ENCODE data around the gene UBFD1. TPM values are rescaled to one million over a fixed set of nuclear protein-coding genes. Genes with fewer than 3 reads are reported as not detected.
"Not testable (repeated sequence)": the region's sequence is repeated elsewhere in the genome, so short reads cannot be mapped to it uniquely, and the experiment has no call there.

Gene UBFD1
- total RNA-seq, 4 donors from 2014 or later: 75.0 to 147 (median 127) TPM

GRCh38 chr16:23510164-23510914 is 47.2 kb upstream of the UBFD1 start, which contains the start of gene GGA2:
Gene GGA2, minus strand, starts transcription at chr16:23510494. Its CDS starts 83 bp downstream, at chr16:23510411.
- Histone ChIP-seq H3K27me3 (no peaks in the 10 kb centered on the region), H3K9me3 (no peaks in the 10 kb centered on the region), H3K36me3 (no peaks in the 10 kb centered on the region), H3K4me3 (replicated peaks in 1 of 3) (peak within 1 kb of the TSS; percentile 67 to 95 (median 78)), H3K4me1 (peaks cover 29 to 40% of the 10 kb centered on the region in 2 donors), H3K27ac (peak within 1 kb of the TSS; percentile 80 to 94 (median 93))
- peak; percentile 85 to 86 for DNase-seq
- peak; percentile 91 to 98 for TF ChIP-seq POLR2A (IDR thresholded peaks at IDR 0.05)
- TF ChIP-seq CTCF (IDR thresholded peaks at IDR 0.05): no peak
- 3 to 7% methylated on average over 14 to 37 of the region's 71 CpGs for WGBS, 2 donors
- intact Hi-C loops (cut with DNase I): loop anchor here (5.0 kb wide), 1 partner anchor 52 kb away; no protein-coding TSS in a partner anchor

GRCh38 chr16:23510915-23511270 is 46.6 kb upstream of the UBFD1 start:
- Histone ChIP-seq H3K4me1 (peaks cover 24 to 35% of the 10 kb centered on the region in 2 donors), H3K27ac (peak overlapping the region; percentile 29 to 94 (median 93)), H3K4me3 (replicated peaks in 1 of 3) (peak overlapping the region in 1 of 3 donors; percentile 95)
- intact Hi-C loops (cut with DNase I): loop anchor here (5.0 kb wide), 1 partner anchor 51 kb away; no protein-coding TSS in a partner anchor
- not testable (repeated sequence) for DNase-seq, H3K27me3 ChIP-seq, H3K9me3 ChIP-seq, H3K36me3 ChIP-seq
- WGBS, 2 donors: 84 to 92% methylated on average over 7 to 10 of the region's 10 CpGs

GRCh38 chr16:23511731-23512130 is 45.8 kb upstream of the UBFD1 start:
- Histone ChIP-seq H3K4me3 (replicated peaks in 1 of 3) (no peak overlapping the region), H3K9me3 (no peaks in the 10 kb centered on the region), H3K4me1 (peaks cover 15 to 26% of the 10 kb centered on the region in 2 donors), H3K36me3 (no peaks in the 10 kb centered on the region), H3K27ac (no peak overlapping the region), H3K27me3 (no peaks in the 10 kb centered on the region)
- DNase-seq: no peak
- intact Hi-C loops (cut with DNase I): loop anchor here (5.0 kb wide), 1 partner anchor 51 kb away; no protein-coding TSS in a partner anchor
- 91 to 94% methylated on average over 7 of the region's 7 CpGs for WGBS, 2 donors
- TF ChIP-seq POLR2A (IDR thresholded peaks at IDR 0.05): no peak
- no peak for TF ChIP-seq CTCF (IDR thresholded peaks at IDR 0.05)

- 95 to 100% methylated on average over 4 of the region's 4 CpGs for WGBS, 2 donors
- H3K4me1 ChIP-seq: peaks cover 10 to 21% of the 10 kb centered on the region in 2 donors
These were observed 45.3 kb upstream of the UBFD1 start for GRCh38 chr16:23512168-23512695.

More at GRCh38 chr16:23512168-23512695, 45.3 kb upstream of the UBFD1 start:
- intact Hi-C loops (cut with DNase I): loop anchor here (5.0 kb wide), 1 partner anchor 50 kb away; no protein-coding TSS in a partner anchor
- TF ChIP-seq CTCF (IDR thresholded peaks at IDR 0.05) (no peak), POLR2A (IDR thresholded peaks at IDR 0.05) (no peak)
- no peaks in the 10 kb centered on the region for H3K27me3 ChIP-seq
- no peak for DNase-seq
- no peaks in the 10 kb centered on the region for H3K36me3 ChIP-seq
- H3K4me3 ChIP-seq (replicated peaks in 1 of 3): no peak overlapping the region
- no peaks in the 10 kb centered on the region for H3K9me3 ChIP-seq
- H3K27ac ChIP-seq: no peak overlapping the region
